HEK293T (cell line): ENCODE data around the gene TEX30.

ENCODE experiments used
- CTCF ChIA-PET: fragments of 350-600 bp; formaldehyde crosslinking; extraction: SDS; loops from one replicate; lab custom pipeline; 2021; ENCODE audit warnings: antibody characterized with exemption, inconsistent platforms; lab: Yijun Ruan, JAX
- POLR2A ChIA-PET: fragments of 350-600 bp; formaldehyde crosslinking; extraction: SDS; loops from one replicate; lab custom pipeline; 2020; ENCODE audit warnings: antibody characterized with exemption, inconsistent platforms; lab: Yijun Ruan, JAX
- DNase-seq: peaks from one replicate; pipeline ENCODE4 v3.0.0; 2012; ENCODE audit warnings: mixed read lengths; ENCODE audit errors: extremely low spot score
- ARNT ChIP-seq: fragments of 450-650 bp; IDR thresholded peaks from 2 replicates; pipeline ENCODE4 v1.6.1; 2017; ENCODE audit warnings: mild to moderate bottlenecking
- BHLHE40 ChIP-seq: fragments of 450-650 bp; IDR thresholded peaks from 2 replicates; pipeline ENCODE4 v1.6.1; 2016; ENCODE audit warnings: mild to moderate bottlenecking, moderate library complexity, borderline replicate concordance
- CTBP1 ChIP-seq: fragments of 450-650 bp; IDR thresholded peaks from 2 replicates; pipeline ENCODE4 v1.6.1; 2016; ENCODE audit warnings: borderline replicate concordance
- ELF4 ChIP-seq: fragments of 450-650 bp; IDR thresholded peaks from 2 replicates; pipeline ENCODE4 v1.6.1; 2017; ENCODE audit warnings: antibody characterized with exemption
- FOXA1 ChIP-seq: fragments of 450-650 bp; IDR thresholded peaks from 2 replicates; pipeline ENCODE4 v1.6.1; 2016; ENCODE audit warnings: mild to moderate bottlenecking
- FOXK2 ChIP-seq: fragments of 450-650 bp; IDR thresholded peaks from 2 replicates; pipeline ENCODE4 v1.6.1; 2016; ENCODE audit warnings: mild to moderate bottlenecking
- FOXM1 ChIP-seq: fragments of 450-650 bp; IDR thresholded peaks from 2 replicates; pipeline ENCODE4 v1.6.1; 2017; ENCODE audit warnings: mild to moderate bottlenecking, borderline replicate concordance
- HDGF ChIP-seq: fragments of 450-650 bp; IDR thresholded peaks from 2 replicates; pipeline ENCODE4 v1.6.1; 2017; ENCODE audit warnings: antibody characterized with exemption, borderline replicate concordance
- L3MBTL2 ChIP-seq: fragments of 450-650 bp; conservative IDR thresholded peaks from 2 replicates; pipeline ENCODE4 v1.6.1; 2016; ENCODE audit warnings: mild to moderate bottlenecking
- LEF1 ChIP-seq: fragments of 450-650 bp; IDR thresholded peaks from 2 replicates; pipeline ENCODE4 v1.6.1; 2017; ENCODE audit warnings: mild to moderate bottlenecking, borderline replicate concordance
- NFRKB ChIP-seq: fragments of 450-650 bp; IDR thresholded peaks from 2 replicates; pipeline ENCODE4 v1.6.1; 2016; ENCODE audit warnings: mild to moderate bottlenecking, moderate library complexity
- PKNOX1 ChIP-seq: fragments of 450-650 bp; IDR thresholded peaks from 2 replicates; pipeline ENCODE4 v1.6.1; 2016
- SP1 ChIP-seq: fragments of 450-650 bp; IDR thresholded peaks from 2 replicates; pipeline ENCODE4 v1.6.1; 2017
- SUZ12 ChIP-seq: fragments of 450-650 bp; IDR thresholded peaks from 2 replicates; pipeline ENCODE4 v1.6.1; 2016; ENCODE audit warnings: mild to moderate bottlenecking
- TARDBP ChIP-seq: fragments of 450-650 bp; IDR thresholded peaks from 2 replicates; pipeline ENCODE4 v1.6.1; 2016
- ZNF384 ChIP-seq: fragments of 450-650 bp; IDR thresholded peaks from 2 replicates; pipeline ENCODE4 v1.6.1; 2016

Gene TEX30

GRCh38 chr13:102771298-102772041 lies 2.1 kb downstream of the TEX30 start:
- TF ChIP-seq L3MBTL2 (no peak), TARDBP (no peak), ZNF384 (no peak), HDGF (no peak), SUZ12 (no peak), PKNOX1 (no peak), FOXA1 (no peak), ARNT (no peak), LEF1 (no peak), BHLHE40 (no peak), CTBP1 (no peak), FOXK2 (no peak), FOXM1 (no peak), NFRKB (no peak), ELF4 (no peak), SP1 (no peak)
- no peak for DNase-seq
- ChIA-PET POLR2A (no interaction called here), CTCF (no interaction called here)

- POLR2A ChIA-PET: no interaction called here
- no peak for DNase-seq
- CTCF ChIA-PET: interaction anchor here (1.9 kb wide), 1 partner anchor 191 kb away, joined by 8 read pairs; no protein-coding TSS in a partner anchor
- TF ChIP-seq ZNF384 (no peak), HDGF (no peak), TARDBP (no peak), L3MBTL2 (no peak), CTBP1 (no peak), NFRKB (no peak), FOXA1 (no peak), FOXM1 (no peak), ELF4 (no peak), PKNOX1 (no peak), SUZ12 (no peak), FOXK2 (no peak), BHLHE40 (no peak), ARNT (no peak), SP1 (no peak), LEF1 (no peak)
Observed at GRCh38 chr13:102770435-102770834, 3.2 kb downstream of the TEX30 start.

- no peak for DNase-seq
- POLR2A ChIA-PET: no interaction called here
- CTCF ChIA-PET: interaction anchor here (1.9 kb wide), 1 partner anchor 190 kb away, joined by 8 read pairs; no protein-coding TSS in a partner anchor
- TF ChIP-seq ZNF384: no peak
- TF ChIP-seq ELF4: no peak
- no peak for TF ChIP-seq ARNT
- TF ChIP-seq FOXK2: no peak
Observed at GRCh38 chr13:102769679-102770078, 3.9 kb downstream of the TEX30 start.

- ChIA-PET POLR2A (no interaction called here), CTCF (interaction anchor here (1.9 kb wide), 1 partner anchor 189 kb away, joined by 8 read pairs; no protein-coding TSS in a partner anchor)
- no peak for TF ChIP-seq HDGF
- no peak for TF ChIP-seq NFRKB
- TF ChIP-seq PKNOX1: no peak
- TF ChIP-seq SUZ12: no peak
- no peak for TF ChIP-seq LEF1
- TF ChIP-seq FOXA1: no peak
- TF ChIP-seq TARDBP: no peak
- TF ChIP-seq FOXM1: no peak
- TF ChIP-seq ELF4: no peak
- DNase-seq: no peak
Observed at GRCh38 chr13:102768909-102769308, 4.7 kb downstream of the TEX30 start.

- TF ChIP-seq SUZ12 (no peak), SP1 (no peak), LEF1 (no peak), TARDBP (no peak), NFRKB (no peak), PKNOX1 (no peak), FOXK2 (no peak), FOXM1 (no peak), ZNF384 (no peak), FOXA1 (no peak), HDGF (no peak), ELF4 (no peak), L3MBTL2 (no peak), BHLHE40 (no peak), ARNT (no peak), CTBP1 (no peak)
- POLR2A ChIA-PET: no interaction called here
- CTCF ChIA-PET: no interaction called here
- no peak for DNase-seq
Observed at GRCh38 chr13:102763741-102764140, 9.8 kb downstream of the TEX30 start.
